Activated CD4-positive, CD25-positive, alpha-beta regulatory T cell (primary cell): ENCODE measurements around the gene MYO1G.
A peak's percentile ranks its signal among the peaks of the same experiment; 100 is the strongest.
"Not testable (repeated sequence)": the region's sequence is repeated elsewhere in the genome, so short reads cannot be mapped to it uniquely, and the experiment has no call there.

Experiments
- DNase-seq, 4 experiments: peaks; one replicate each; lab custom pipeline; 2025; lab: John Stamatoyannopoulos, UW

MYO1G gene

GRCh38 chr7:44936322-44936721, 42.5 kb downstream of the MYO1G start:
- no peak for DNase-seq

GRCh38 chr7:44935583-44935982, 43.2 kb downstream of the MYO1G start:
- DNase-seq = no peak

GRCh38 chr7:44935016-44935415, 43.8 kb downstream of the MYO1G start:
- no peak for DNase-seq

GRCh38 chr7:44934510-44934909, 44.3 kb downstream of the MYO1G start:
- DNase-seq = not testable (repeated sequence)

GRCh38 chr7:44930921-44931320, 47.9 kb downstream of the MYO1G start:
- no peak for DNase-seq

GRCh38 chr7:44922351-44922694, 56.5 kb downstream of the MYO1G start:
- no peak for DNase-seq

GRCh38 chr7:44921607-44922350, 57.0 kb downstream of the MYO1G start:
- DNase-seq = peak; percentile 83 to 100 (median 95)

- DNase-seq = no peak
These were observed 58.7 kb downstream of the MYO1G start for GRCh38 chr7:44920119-44920518.

- no peak for DNase-seq
These were observed 60.8 kb downstream of the MYO1G start for GRCh38 chr7:44918029-44918428.

GRCh38 chr7:44917465-44917864, 61.4 kb downstream of the MYO1G start:
- no peak for DNase-seq

- DNase-seq = peak; percentile 8 to 32 (median 15)
These were observed 63.7 kb downstream of the MYO1G start for GRCh38 chr7:44914992-44915607.

GRCh38 chr7:44912775-44913347, 66.0 kb downstream of the MYO1G start:
- DNase-seq = no peak
